Motor neuron (in vitro differentiated cells): Measurements from ENCODE around the gene SPATA6L. TPM values are rescaled to one million over a fixed set of nuclear protein-coding genes. Genes with fewer than 3 reads are reported as not detected.

Experiments
- ATAC-seq, 8 experiments: fragments of 200-7000 bp; cut with Tn5 transposase; replicated peaks in 6 of 8; 2 replicates each; pipeline ENCODE4 v1.8.0; 2021; ENCODE audit warnings: mild to moderate bottlenecking in 8 of 8, moderate library complexity in 8 of 8
- H3K27ac ChIP-seq, 2 donors: fragments of 250-450 bp; sonication (Bioruptor Pico); 2 replicates each; pipeline ENCODE4 v1.9.0; 2021; ENCODE audit warnings: antibody characterized with exemption in 2 of 2, mild to moderate bottlenecking in 2 of 2, moderate library complexity in 1 of 2
- H3K4me1 ChIP-seq, 2 donors: fragments of 250-450 bp; sonication (Bioruptor Pico); replicated peaks in 1 of 2; 2 replicates each; pipeline ENCODE4 v1.6.1; 2021; ENCODE audit warnings: antibody characterized with exemption in 2 of 2, mild to moderate bottlenecking in 2 of 2, moderate library complexity in 1 of 2
- H3K4me3 ChIP-seq, 5 donors: fragments of 250-450 bp; sonication (Bioruptor Pico); 2 replicates each; pipeline ENCODE4 v1.9.0; 2021; ENCODE audit warnings: antibody characterized with exemption in 5 of 5, mild to moderate bottlenecking in 5 of 5, moderate library complexity in 4 of 5
- WGBS, 10 experiments: fragments of 450-650 bp; shearing (Covaris generic); methylation state at CpG; one replicate each; pipeline ENCODE4 v1.0.0; 2022; 5-methylcytosine and 5-hydroxymethylcytosine counted together
- in situ Hi-C, 9 experiments: fragments of 400-800 bp; cut with MboI; loops; one replicate each; pipeline ENCODE4 v1.15.0; 2021; ENCODE audit warnings: low sequenced_read_pairs in 9 of 9, low pct_unique_long_range_greater_than_20kb in 2 of 9; ENCODE audit not compliant: unreplicated experiment in 9 of 9
- total RNA-seq, 8 experiments: library from RNA; unstranded; fragments of 300-600 nt; gene quantifications; 2 replicates each; pipeline versions ENCODE4 v1.2.3 to v1.2.4, GENCODE V29; 2022

Gene SPATA6L
- total RNA-seq, 8 experiments from 2014 or later, result 0.63 to 10.4 (median 2.1) TPM

DNA sequence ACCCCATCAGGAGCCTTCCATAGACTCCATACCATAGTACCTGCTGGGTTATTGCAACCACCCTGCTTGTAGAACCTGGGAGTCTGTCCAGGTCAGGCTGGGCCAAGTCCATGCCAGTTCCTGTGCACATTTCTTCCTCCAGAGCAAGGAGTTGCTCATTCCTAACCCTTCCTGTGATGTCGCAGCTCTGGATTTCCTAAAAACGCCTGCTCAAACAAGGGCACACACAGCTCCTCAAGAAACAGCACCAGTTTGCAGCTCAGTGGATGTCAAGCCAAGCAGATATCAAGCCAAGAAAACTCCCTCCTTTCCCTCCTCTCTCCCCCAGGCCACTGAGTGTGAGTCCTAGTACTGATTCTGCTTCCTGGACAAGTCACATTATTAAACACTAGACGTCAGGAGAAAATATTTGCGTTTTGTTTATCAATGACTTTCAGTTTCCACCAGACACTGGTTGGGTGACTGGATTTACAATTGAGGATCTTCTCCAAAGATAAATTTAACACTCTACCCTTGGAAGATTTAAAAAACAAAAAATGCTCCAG is 116.5 kb downstream of the SPATA6L start:
- H3K4me1 ChIP-seq, result no peaks in the 10 kb centered on the region
- H3K4me3 ChIP-seq, result no peak overlapping the region
- in situ Hi-C loops, result no loop called here
- 44 to 100% (median 84%) methylated on average over 1 to 4 of the region's 4 CpGs; no CpG with 5 or more reads in 2 of the 10 experiments for WGBS, 10 experiments
- H3K27ac ChIP-seq, result no peak overlapping the region
- ATAC-seq, result no peak

DNA sequence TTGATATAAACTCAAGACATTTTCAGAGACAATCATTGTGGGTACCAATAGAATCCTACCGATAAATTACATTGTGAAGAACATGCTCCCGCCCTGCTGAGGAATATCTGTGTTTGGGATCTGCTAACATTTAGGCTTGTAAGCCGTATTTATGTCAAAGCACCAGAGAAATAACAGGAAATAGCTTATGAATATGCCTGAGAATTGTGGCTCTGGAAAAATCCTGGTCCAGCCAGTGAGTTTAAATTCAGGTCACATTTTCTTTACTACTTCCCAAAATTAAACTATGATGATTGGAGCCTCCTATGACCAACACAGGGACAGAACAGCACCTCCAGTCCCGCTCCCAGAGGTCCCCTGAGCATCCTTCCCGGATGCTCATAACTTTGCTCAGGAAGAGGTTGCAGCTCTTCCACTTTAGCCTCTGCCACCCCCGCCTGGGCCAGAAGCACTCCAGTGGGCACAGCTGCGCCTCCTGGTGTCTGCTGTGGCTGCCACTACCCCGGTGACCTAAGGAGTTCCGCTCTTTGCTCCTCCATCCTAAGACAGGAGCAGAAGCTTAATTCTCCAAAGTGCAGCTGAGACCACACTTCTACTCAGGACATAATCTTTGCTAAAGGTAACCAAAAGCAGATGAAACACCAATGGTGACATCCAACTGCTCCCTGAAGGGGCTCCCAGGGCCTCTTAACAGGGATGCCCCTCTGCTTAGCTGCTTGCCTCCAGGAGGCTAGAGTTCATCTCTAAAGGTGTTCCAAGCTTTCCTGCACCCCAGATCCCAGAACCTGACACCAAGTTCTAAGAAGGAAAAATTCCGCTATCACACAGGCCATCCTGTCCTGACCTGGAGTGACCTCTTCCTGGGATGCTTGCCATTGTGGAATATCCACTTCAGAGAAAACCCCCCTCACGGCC is 117.2 kb downstream of the SPATA6L start:
- 10 to 95% (median 75%) methylated on average over 2 to 10 of the region's 11 CpGs for WGBS, 10 experiments
- peak in 3 of 8 experiments; percentile 40 to 78 (median 42) for ATAC-seq
- Histone ChIP-seq H3K27ac (no peak overlapping the region), H3K4me3 (no peak overlapping the region), H3K4me1 (no peaks in the 10 kb centered on the region)
- in situ Hi-C loops, result no loop called here

Other genes starting within 250 kb of the SPATA6L start
- gene SLC1A1, start 176.0 kb downstream of the SPATA6L start, total RNA-seq, result 10 to 100 TPM in 4 of 8 experiments, 1 to 10 TPM in 1, under 1 TPM in 3; 0.10 to 13.7 (median 8.2) TPM
- 10 to 100 TPM in 5 of 8 experiments, 1 to 10 TPM in 3; 8.8 to 13.1 (median 10.5) TPM for gene PLPP6, start 4.2 kb downstream of the SPATA6L start, total RNA-seq
- 10 to 100 TPM; 15.4 to 35.6 (median 22.8) TPM for gene CDC37L1, start 13.1 kb upstream of the SPATA6L start, total RNA-seq
- 10 to 100 TPM; 29.0 to 99.5 (median 42.3) TPM for gene AK3, start 74.7 kb upstream of the SPATA6L start, total RNA-seq
- gene RCL1, start 126.5 kb upstream of the SPATA6L start, total RNA-seq, result 10 to 100 TPM; 10.3 to 27.7 (median 18.6) TPM